ENCODE data around the gene FAM13A.

GRCh38 chr4:88989990-88990389 is 67.0 kb downstream of the FAM13A start:
- no peak for TF ChIP-seq ZBTB11 (CRISPR knock-in tag; IDR thresholded peaks at IDR 0.05)
- no peak for TF ChIP-seq NFYB (IDR thresholded peaks at IDR 0.05; ENCODE audit: insufficient read depth, low read depth, low read length)
- no peak for TF ChIP-seq YY1 (IDR thresholded peaks at IDR 0.05; ENCODE audit: low read depth, low read length)
- TF ChIP-seq POLR2A (IDR thresholded peaks at IDR 0.05; ENCODE audit: low read depth, low read length) = no peak

Data from GM12878 (cell line).